Stimulated activated CD4-positive, alpha-beta T cell treated with anti-CD3 and anti-CD28 coated beads, TNF-alpha, amount 100 ng/mL, for 24 hours (primary cell): ENCODE measurements around the gene PHACTR1.
"Not testable (repeated sequence)": the region's sequence is repeated elsewhere in the genome, so short reads cannot be mapped to it uniquely, and the experiment has no call there.

Source experiments
- DNase-seq, 3 experiments: peaks; one replicate each; pipeline ENCODE4 v3.0.0-alpha.2; 2020; ENCODE audit warnings: low read depth in 3 of 3

The PHACTR1 gene

DNA sequence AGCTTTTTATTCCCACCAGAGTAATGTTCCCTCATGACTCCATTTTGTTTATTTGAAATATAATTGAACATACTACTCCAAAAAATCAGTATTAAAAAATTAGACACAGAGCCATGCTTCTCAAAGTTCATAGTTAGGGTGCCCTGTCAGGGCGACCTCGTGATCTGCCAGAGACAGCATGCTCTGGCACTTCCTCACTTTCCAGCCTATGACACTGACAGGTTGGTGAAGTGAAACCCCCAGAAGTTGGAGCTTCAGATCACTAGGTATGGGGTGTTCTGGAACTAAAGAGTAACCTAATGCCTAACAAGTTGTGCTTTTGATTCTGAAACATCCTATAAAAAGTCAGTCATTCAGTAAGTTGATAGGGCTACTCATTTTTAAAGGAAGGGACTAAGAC, 518.8 kb downstream of the PHACTR1 start:
- DNase-seq: no peak

DNA sequence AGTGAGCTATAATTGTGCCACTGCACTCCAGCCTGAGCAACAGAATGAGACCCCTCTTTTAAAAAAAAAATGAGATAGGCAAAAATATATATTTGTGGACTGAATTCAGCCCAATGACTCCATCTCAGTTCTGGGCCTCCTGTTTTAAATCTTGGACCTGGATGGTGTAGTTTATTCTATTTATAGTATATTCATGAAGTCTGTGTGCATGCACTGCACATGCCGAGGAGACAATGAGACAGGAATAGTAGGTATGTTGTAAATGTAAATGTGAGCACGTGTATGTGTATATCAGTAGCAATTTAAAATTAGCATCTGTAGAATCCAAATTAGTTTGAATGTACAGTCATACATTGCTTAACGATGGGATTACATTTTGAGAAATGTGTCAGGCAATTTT, 520.8 kb downstream of the PHACTR1 start:
- no peak for DNase-seq

- DNase-seq: no peak
Measured at GRCh38 chr6:13238017-13238416, 521.5 kb downstream of the PHACTR1 start.

DNA sequence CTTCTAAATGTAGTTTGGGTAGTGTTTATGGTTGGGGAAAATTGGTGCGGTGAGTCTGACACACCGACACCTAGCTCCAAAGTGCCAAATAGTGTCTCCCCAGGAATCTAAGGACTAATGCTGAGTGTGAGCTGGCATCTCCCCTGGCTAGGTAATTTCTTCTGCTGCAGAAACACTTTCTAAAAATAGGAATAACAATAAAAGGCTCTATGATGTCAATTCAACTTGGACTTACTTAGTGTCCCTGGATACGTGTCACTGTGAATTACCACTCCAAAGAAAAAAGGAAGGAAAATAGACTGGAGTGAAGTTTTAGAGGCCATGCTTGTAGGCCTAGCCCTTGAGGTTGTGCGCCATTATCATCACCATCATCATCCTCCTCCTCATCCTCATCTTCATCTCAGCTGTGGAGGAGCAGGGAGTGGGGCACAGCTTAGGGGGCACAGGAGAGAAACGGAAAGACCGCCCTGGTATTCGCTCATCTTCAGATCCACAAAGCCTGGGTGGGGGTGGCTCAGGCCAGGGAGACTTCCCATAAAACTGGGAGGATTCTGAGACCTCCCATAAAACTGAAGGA, 522.2 kb downstream of the PHACTR1 start:
- DNase-seq: no peak

DNA sequence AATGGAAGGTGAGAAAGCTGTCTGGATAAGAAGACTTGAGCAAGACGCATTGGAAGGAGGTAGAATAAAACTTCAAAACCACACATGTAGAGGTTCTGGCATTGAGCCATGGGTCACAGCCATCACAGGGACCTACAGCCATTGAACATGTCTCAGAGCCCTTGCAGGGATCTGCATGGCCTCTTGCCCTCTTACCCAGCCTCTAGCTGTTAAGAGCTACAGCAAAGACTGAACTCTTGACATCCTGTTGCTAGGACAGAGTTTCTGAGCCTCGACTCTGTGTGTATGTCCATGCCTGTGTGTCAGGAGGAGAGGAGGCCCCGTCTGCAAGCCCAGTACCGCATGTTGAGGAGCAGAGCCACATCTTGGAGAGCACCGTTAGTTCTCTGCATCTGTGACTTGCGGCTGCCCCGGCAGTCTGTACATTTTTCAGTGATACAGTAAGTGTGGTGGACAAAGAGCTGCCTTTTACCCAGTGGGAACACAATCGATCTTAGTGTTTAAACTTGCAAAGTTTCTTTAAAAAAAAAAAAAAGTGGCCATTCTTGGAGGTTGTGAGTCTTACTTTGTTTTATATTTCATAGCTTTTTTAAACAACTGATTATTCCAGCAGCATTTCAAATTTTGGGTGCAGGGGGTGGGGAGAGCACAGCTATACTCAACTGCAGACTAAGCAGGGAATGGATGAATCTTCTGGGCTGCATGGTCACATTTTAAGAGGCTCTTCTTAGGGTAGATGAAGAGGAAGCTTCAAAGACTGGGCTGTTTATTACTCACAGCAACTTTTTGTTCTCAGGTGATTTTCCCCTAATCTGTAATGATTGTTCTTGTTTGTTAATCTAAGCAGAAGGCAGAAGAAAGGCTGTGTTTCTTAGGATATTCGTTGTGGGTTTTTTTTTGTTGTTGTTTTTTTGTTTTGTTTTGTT, 523.2 kb downstream of the PHACTR1 start:
- no peak for DNase-seq

DNA sequence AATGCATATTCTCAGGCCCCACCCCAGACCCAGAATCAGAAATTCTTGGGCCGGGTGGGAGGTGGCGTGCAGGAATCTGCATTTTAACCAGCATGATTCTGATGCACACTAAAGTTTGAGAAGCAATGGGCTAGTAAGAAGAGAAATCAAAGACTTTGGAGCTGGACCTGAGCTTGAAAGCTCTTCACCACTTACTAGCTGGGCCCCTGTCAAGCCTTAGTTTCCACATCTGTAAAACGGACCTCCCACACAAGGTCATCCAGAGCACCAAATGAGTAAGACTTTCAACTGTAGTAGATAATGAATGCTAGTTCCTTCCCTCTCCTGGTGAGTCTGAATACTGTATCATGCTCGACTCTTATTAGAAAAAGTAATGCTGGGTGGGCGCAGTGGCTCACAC, 524.8 kb downstream of the PHACTR1 start:
- no peak for DNase-seq

DNA sequence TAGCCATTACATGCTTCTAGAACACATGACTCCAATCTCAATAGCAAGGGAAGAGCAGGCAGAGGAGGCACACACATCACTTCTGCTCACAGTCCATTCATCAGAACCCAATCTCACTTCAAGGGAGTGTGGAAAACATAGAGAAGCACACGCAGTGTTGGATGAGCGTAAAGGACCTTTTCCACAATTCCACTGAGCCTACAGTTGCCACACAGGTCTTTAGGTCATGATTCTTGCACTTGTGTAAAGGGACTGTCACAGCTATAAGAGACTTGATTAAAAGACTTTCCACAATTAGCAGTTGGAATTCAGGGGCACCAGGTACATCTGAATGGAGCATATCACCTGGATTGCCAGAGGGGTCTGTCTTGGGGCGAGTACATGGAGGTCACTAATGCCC, 525.6 kb downstream of the PHACTR1 start:
- DNase-seq: no peak

GRCh38 chr6:13242590-13242989, 526.0 kb downstream of the PHACTR1 start:
- no peak for DNase-seq

- DNase-seq: no peak
Measured at GRCh38 chr6:13243033-13243432, 526.5 kb downstream of the PHACTR1 start.

DNA sequence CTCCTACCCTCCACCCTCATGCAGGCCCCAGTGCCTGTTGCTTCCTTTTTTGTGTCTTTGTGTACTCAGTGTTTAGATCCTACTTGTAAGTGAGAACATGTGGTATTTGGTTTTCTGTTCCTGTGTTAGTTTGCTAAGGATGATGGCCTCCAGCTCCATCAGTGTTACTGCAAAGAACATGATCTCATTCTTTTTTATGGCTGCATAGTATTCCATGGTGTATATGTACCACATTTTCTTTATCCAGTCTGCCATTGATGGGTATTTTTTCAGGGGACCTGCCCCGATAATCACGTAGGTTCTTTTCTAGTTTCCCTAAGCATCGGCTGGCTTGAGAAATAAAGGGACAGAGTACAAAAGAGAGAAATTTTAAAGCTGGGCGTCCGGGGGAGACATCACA, 527.2 kb downstream of the PHACTR1 start:
- DNase-seq: not testable (repeated sequence)

GRCh38 chr6:13247627-13248026, 531.1 kb downstream of the PHACTR1 start:
- no peak for DNase-seq

DNA sequence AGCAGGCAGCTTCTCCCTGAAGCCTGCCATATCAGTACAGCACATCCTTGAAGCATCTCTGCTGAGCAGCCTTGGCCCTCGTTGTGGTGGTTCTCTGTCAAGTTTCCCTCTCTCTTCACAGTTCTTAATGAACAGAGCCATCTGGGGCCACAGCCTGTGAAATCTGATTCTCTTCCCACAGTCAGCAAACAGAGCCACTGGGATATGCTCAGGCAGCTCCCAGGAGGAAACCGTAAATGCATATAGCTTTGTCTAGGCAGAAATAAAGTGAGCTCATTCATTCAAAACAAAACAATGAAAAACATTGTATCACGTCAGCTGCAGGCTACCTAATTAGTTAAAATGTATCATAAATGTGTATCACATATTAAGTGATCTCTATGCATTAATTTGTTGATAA, 531.5 kb downstream of the PHACTR1 start:
- DNase-seq: no peak

DNA sequence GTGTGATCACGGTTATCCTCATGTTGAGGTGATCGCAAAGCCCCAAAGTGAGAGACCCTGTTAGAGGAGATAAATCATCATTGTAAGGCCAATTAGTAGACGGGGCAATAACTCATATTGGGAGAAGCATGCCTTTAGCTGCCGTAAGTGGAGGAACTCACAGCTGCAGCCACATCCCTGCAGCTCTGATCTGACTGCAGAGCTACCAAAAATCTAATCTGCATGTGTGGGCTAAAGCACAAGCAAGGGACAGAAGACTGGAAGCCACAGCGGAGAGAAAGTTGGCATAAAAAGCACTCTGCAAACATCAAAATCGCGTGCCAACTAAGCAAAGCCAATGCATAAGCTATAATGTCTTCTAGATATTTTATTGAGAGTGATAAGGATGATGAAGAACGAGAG, 532.0 kb downstream of the PHACTR1 start:
- DNase-seq: no peak

- no peak for DNase-seq
Measured at GRCh38 chr6:13248994-13249393, 532.4 kb downstream of the PHACTR1 start.

GRCh38 chr6:13249817-13250216, 533.2 kb downstream of the PHACTR1 start:
- DNase-seq: no peak

DNA sequence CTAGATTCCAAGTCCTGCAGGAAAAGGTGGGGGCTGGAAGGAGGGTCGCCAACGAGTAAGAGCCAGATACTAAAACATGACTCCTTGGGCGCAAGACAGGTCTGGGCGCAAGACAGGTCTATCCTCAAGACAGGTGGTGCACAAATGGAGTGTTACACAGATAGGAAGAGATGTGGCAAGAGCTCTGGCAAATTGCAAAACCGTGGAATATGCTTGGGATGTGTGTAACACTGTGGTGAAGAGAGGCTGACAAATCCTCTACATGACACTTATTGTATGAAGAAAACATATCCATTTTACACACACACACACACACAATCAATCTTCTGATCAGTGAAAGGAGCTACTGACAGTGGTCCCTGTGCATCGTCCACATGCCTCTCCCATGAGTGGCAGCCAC, 534.1 kb downstream of the PHACTR1 start:
- no peak for DNase-seq

- no peak for DNase-seq
Measured at GRCh38 chr6:13251242-13251641, 534.7 kb downstream of the PHACTR1 start.

DNA sequence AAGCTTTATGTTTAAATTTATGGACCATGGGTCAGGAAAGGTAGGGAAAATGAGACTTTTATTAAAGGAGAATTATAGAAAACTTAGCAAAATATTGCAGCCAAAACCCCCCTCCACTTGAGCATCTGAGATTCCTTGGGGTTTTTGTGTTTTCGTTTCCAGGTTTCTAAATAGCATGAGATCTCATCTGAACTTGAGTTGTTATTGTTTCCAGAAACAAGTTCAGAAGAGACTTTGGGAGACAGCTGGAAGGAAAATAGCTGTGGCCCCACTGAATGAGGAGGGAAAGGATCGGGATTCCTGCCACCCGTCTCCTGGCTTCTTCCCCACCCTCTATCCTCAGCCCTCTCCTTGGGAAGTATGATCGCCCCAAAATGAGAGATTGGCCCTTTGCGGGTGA, 536.2 kb downstream of the PHACTR1 start:
- DNase-seq: no peak

- DNase-seq: no peak
Measured at GRCh38 chr6:13253272-13253671, 536.7 kb downstream of the PHACTR1 start.

DNA sequence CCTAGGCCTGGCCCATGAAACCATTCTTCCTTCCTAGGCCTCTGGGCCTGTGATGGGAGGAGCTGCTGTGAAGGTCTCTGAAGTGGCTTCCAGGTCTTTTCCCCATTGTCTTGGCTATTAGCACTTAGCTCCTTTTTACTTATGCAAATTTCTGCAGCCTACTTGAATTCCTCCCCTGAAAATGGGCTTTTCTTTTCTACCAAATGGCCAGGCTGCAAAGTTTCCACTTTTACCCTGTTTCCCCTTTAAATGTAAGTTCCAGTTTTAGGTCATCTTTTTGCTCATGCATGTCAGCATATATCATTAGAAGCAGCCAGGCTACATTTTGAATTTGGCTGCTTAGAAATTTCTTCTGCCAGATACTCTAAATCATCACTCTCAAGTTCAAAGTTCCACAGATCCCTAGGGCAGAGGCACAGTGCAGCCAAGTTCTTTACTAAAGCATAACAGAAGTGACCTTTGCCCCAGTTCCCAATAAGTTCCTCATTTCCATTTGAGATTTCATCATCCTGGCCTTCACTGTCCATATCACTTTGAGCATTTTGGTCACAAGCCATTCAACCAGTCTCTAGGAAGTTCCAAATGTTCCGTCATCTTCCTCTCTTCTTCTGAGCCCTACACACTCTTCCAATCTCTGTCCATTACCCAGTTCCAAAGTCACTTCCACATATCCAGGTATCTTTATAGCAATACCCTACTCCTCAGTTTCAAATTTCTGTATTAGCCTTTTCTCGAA, 539.9 kb downstream of the PHACTR1 start:
- DNase-seq: no peak

DNA sequence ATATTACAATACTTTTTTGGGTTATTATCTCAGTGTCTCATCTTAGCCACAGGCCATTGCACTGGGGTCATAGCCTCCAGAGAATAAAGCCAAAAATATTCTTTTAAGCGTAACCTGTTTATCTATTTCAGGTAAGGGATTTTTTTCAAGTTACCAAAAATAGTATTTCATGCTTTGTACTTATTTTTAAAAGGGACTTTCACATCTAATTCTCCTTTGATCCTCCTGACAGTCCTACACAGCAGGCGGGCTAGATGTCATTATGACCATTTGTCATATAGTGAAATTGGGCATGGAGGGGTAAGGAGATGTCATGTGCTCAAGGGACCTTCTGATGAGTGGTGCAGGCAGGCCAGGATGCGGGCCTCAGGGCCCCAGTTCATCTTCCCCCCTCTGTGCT, 542.8 kb downstream of the PHACTR1 start:
- no peak for DNase-seq

- no peak for DNase-seq
Measured at GRCh38 chr6:13260101-13260598, 543.6 kb downstream of the PHACTR1 start.

- DNase-seq: no peak
Measured at GRCh38 chr6:13260831-13261230, 544.3 kb downstream of the PHACTR1 start.
